Natural killer cell (primary cell): ENCODE data around the gene SPAG16. TPM values are rescaled to one million over a fixed set of nuclear protein-coding genes. Genes with fewer than 3 reads are reported as not detected.

ENCODE experiments used
- ATAC-seq, 3 donors: fragments of 150-1000 bp in 2 of 3; fragments of 200-7000 bp in 1 of 3; cut with Tn5 transposase; 1 replicate in 1 of 3; 2 replicates in 2 of 3; pipeline ENCODE4 v1.10.0; 2021; ENCODE audit warnings: mild to moderate bottlenecking in 2 of 3, moderate library complexity in 2 of 3
- DNase-seq, 2 donors: peaks; one replicate each; pipeline versions ENCODE4 v3.0.0 to v3.0.0-alpha.2; 2013 to 2021; ENCODE audit warnings: mixed read lengths in 1 of 2
- H3K27ac ChIP-seq: one replicate; pipeline ENCODE4 v1.5.1; 2013; ENCODE audit warnings: mild to moderate bottlenecking, low read length
- H3K27me3 ChIP-seq: one replicate; pipeline ENCODE4 v1.6.1; 2013; ENCODE audit warnings: low read length; ENCODE audit not compliant: control insufficient read depth, insufficient read depth
- H3K36me3 ChIP-seq: one replicate; pipeline ENCODE4 v1.6.1; 2013; ENCODE audit warnings: low read length; ENCODE audit not compliant: control insufficient read depth, insufficient read depth
- H3K4me1 ChIP-seq: one replicate; pipeline ENCODE4 v1.6.1; 2013; ENCODE audit warnings: low read length; ENCODE audit not compliant: control insufficient read depth, insufficient read depth
- H3K4me3 ChIP-seq: one replicate; pipeline ENCODE4 v1.5.1; 2013; ENCODE audit warnings: low read length
- H3K9me3 ChIP-seq: one replicate; pipeline ENCODE4 v1.6.1; 2013; ENCODE audit warnings: low read length; ENCODE audit not compliant: control insufficient read depth, insufficient read depth
- H3K27ac Mint-ChIP-seq, 2 donors: one replicate each; pipeline ENCODE4 v1.8.0; 2022; ENCODE audit warnings: mild to moderate bottlenecking in 2 of 2, mixed read lengths in 2 of 2, moderate library complexity in 1 of 2
- H3K27me3 Mint-ChIP-seq, 2 donors: one replicate each; pipeline ENCODE4 v1.8.0; 2022; ENCODE audit warnings: low read depth in 2 of 2, mixed read lengths in 2 of 2
- H3K36me3 Mint-ChIP-seq: one replicate; pipeline ENCODE4 v1.8.0; 2022; ENCODE audit warnings: mixed read lengths
- H3K4me1 Mint-ChIP-seq, 2 donors: one replicate each; pipeline ENCODE4 v1.8.0; 2022; ENCODE audit warnings: mixed read lengths in 2 of 2
- H3K4me3 Mint-ChIP-seq: one replicate; pipeline ENCODE4 v1.8.0; 2022; ENCODE audit warnings: mild to moderate bottlenecking, moderate library complexity, mixed read lengths
- H3K9me3 Mint-ChIP-seq, 2 donors: one replicate each; pipeline ENCODE4 v1.8.0; 2022; ENCODE audit warnings: mixed read lengths in 2 of 2
- WGBS: methylation state at CpG from one replicate; pipeline ENCODE4 v1.1.7; 2013; ENCODE audit warnings: missing lambda C conversion rate; ENCODE audit not compliant: insufficient coverage; 5-methylcytosine and 5-hydroxymethylcytosine counted together
- intact Hi-C: fragments of 100-400 bp; cut with micrococcal nuclease; formaldehyde crosslinking; loops from one replicate; pipeline ENCODE4 v1.14.2; 2022
- total RNA-seq, 4 donors: library from RNA; stranded (reverse); fragments of 120-200 nt in 1 of 4; gene quantifications; one replicate each; pipeline versions ENCODE4 v1.2.3 to v1.2.4, GENCODE V29; 2013 to 2022
- TF ChIP-seq, protein P1 (sequence below): fragments of 200-600 bp; IDR thresholded peaks from one replicate; pipeline ENCODE4 v1.8.0; 2022; ENCODE audit warnings: antibody characterized with exemption

SPAG16 gene
- total RNA-seq, 3 donors from 2014 or later (not counting 1 experiment from before 2014, with no cell fraction given) = 3.5 to 5.8 (median 4.0) TPM

DNA sequence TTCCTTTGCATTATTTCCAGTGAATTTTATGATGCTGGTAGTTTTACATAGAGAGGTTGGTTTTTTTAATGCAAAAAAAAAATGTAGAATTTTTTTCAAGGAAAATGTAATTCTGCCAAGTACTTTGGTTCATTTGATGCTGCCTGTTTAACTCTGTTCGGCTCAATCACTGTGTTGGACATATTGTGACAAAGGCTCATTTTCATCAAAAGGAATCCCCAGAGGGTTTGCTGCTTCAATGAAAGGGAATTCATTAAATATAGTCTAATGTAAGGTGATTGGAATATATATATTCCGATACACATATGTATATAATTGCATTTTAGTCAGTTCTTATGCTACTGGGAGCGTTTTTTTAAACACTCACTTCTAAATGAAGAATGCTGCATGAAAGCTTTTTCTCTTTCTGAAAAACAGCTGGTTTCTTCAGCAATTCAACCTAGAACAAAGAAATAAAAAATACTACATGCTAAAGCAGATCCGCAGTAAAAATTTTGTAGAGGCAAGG, 812.0 kb downstream of the SPAG16 start:
- no peaks in the 10 kb centered on the region for H3K4me1 Mint-ChIP-seq
- no peaks in the 10 kb centered on the region for H3K27me3 ChIP-seq
- no peak overlapping the region for H3K27ac Mint-ChIP-seq
- H3K9me3 ChIP-seq = no peaks in the 10 kb centered on the region
- H3K4me3 ChIP-seq = no peak overlapping the region
- intact Hi-C loops = no loop called here
- H3K27ac ChIP-seq = no peak overlapping the region
- H3K9me3 Mint-ChIP-seq = peaks cover 3 to 4% of the 10 kb centered on the region in 2 donors
- no peaks in the 10 kb centered on the region for H3K27me3 Mint-ChIP-seq
- DNase-seq (no peak), ATAC-seq (no peak)
- H3K4me3 Mint-ChIP-seq = no peak overlapping the region
- 100% methylated on average over 1 of the region's 4 CpGs for WGBS
- TF ChIP-seq, protein P1, sequence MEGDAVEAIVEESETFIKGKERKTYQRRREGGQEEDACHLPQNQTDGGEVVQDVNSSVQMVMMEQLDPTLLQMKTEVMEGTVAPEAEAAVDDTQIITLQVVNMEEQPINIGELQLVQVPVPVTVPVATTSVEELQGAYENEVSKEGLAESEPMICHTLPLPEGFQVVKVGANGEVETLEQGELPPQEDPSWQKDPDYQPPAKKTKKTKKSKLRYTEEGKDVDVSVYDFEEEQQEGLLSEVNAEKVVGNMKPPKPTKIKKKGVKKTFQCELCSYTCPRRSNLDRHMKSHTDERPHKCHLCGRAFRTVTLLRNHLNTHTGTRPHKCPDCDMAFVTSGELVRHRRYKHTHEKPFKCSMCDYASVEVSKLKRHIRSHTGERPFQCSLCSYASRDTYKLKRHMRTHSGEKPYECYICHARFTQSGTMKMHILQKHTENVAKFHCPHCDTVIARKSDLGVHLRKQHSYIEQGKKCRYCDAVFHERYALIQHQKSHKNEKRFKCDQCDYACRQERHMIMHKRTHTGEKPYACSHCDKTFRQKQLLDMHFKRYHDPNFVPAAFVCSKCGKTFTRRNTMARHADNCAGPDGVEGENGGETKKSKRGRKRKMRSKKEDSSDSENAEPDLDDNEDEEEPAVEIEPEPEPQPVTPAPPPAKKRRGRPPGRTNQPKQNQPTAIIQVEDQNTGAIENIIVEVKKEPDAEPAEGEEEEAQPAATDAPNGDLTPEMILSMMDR = no peak
- H3K4me1 ChIP-seq = no peaks in the 10 kb centered on the region
- no peaks in the 10 kb centered on the region for H3K36me3 Mint-ChIP-seq
- H3K36me3 ChIP-seq = no peaks in the 10 kb centered on the region

DNA sequence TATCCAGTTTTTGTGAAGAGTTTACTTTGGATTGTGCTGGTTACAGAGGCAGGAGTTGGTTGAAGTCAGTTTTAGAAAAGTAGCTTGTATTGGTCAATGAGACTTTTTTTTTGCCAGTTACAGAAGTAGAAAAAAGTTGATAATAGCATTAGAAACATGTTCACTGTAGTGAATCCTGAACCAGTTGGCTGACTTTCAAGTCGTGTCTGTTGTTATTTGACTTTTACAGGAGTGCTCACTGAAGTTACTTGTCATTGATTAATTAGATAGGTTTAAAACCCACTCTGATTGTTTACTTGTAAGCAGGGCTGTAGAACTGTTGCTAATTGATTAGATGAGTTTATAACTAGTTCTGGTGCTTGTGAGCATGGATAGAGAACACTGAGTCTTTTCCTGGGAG, 814.5 kb downstream of the SPAG16 start:
- Mint-ChIP-seq H3K36me3 (no peaks in the 10 kb centered on the region), H3K4me1 (no peaks in the 10 kb centered on the region), H3K9me3 (peaks cover 3 to 7% of the 10 kb centered on the region in 2 donors), H3K27ac (no peak overlapping the region), H3K4me3 (no peak overlapping the region), H3K27me3 (no peaks in the 10 kb centered on the region)
- no peaks in the 10 kb centered on the region for H3K4me1 ChIP-seq
- no peak overlapping the region for H3K27ac ChIP-seq
- TF ChIP-seq, protein P1 = no peak
- H3K4me3 ChIP-seq = no peak overlapping the region
- H3K27me3 ChIP-seq = no peaks in the 10 kb centered on the region
- no peaks in the 10 kb centered on the region for H3K36me3 ChIP-seq
- ATAC-seq = no peak
- no peak for DNase-seq
- intact Hi-C loops = no loop called here
- H3K9me3 ChIP-seq = no peaks in the 10 kb centered on the region
- WGBS = 90% methylated on average over 1 of the region's 1 CpG

DNA sequence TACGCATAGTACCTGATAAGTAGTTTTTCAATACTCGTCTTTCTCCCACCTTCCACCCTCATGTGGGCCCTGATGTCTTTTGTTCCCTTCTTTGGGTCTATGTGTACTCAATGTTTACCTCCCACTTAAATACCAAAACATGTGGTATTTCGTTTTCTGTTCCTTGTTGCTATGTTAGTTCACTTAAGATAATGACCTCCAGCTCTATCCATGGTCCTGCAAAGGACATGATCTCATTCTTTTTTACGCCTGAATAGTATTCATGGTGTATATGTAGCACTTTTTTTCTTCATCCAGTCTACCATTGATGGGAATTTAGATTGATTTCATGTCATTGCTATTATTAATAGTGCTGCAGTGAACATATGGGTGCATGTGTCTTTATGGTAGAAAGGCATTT, 816.2 kb downstream of the SPAG16 start:
- H3K27ac ChIP-seq = no peak overlapping the region
- no peaks in the 10 kb centered on the region for H3K4me1 ChIP-seq
- Mint-ChIP-seq H3K27me3 (no peaks in the 10 kb centered on the region), H3K36me3 (no peaks in the 10 kb centered on the region), H3K27ac (no peak overlapping the region), H3K4me1 (no peaks in the 10 kb centered on the region), H3K4me3 (no peak overlapping the region), H3K9me3 (peaks cover 7 to 9% of the 10 kb centered on the region in 2 donors)
- H3K36me3 ChIP-seq = no peaks in the 10 kb centered on the region
- H3K9me3 ChIP-seq = no peaks in the 10 kb centered on the region
- intact Hi-C loops = no loop called here
- DNase-seq (no peak), ATAC-seq (no peak)
- H3K4me3 ChIP-seq = no peak overlapping the region
- 83% methylated on average over 3 of the region's 4 CpGs for WGBS
- H3K27me3 ChIP-seq = no peaks in the 10 kb centered on the region
- TF ChIP-seq, protein P1 = no peak
